Measurements from ENCODE around the gene ADAM22. TPM values are rescaled to one million over a fixed set of nuclear protein-coding genes. Genes with fewer than 3 reads are reported as not detected.
A peak's percentile ranks its signal among the peaks of the same experiment; 100 is the strongest.
"Not testable (repeated sequence)": the region's sequence is repeated elsewhere in the genome, so short reads cannot be mapped to it uniquely, and the experiment has no call there.

ADAM22 gene
- total RNA-seq, 1 experiment from 2014 or later: 10.1 TPM

- Mint-ChIP-seq H3K36me3 (ENCODE audit: insufficient read depth, unreplicated experiment) (no peaks in the 10 kb centered on the region), H3K27ac (ENCODE audit: unreplicated experiment) (no peak overlapping the region), H3K4me1 (ENCODE audit: low read depth, unreplicated experiment) (no peaks in the 10 kb centered on the region), H3K4me3 (ENCODE audit: unreplicated experiment) (no peak overlapping the region), H3K9me3 (ENCODE audit: unreplicated experiment) (no peaks in the 10 kb centered on the region), H3K27me3 (ENCODE audit: insufficient read depth, unreplicated experiment) (no peaks in the 10 kb centered on the region)
- no peaks in the 10 kb centered on the region for H3K36me3 ChIP-seq (ENCODE audit: control insufficient read depth, insufficient read depth, low read length)
- no peak overlapping the region for H3K4me3 ChIP-seq (ENCODE audit: low read depth, low read length)
- DNase-seq: no peak
- POLR2A ChIA-PET: no interaction called here
- intact Hi-C loops (cut with micrococcal nuclease; ENCODE audit: unreplicated experiment): no loop called here
- no peaks in the 10 kb centered on the region for H3K27me3 ChIP-seq (replicated peaks; ENCODE audit: control insufficient read depth, insufficient read depth, low read length)
- no TSS peak for BruUV-seq (replicated peaks)
- H3K9me3 ChIP-seq: no peaks in the 10 kb centered on the region
- CTCF ChIA-PET: no interaction called here
- no peak for TF ChIP-seq CTCF (IDR thresholded peaks at IDR 0.05; ENCODE audit: insufficient read depth in 1 of 2, low read depth in 1 of 2, low read length in 1 of 2, severe bottlenecking in 1 of 2, unreplicated experiment in 1 of 2)
- H3K4me1 ChIP-seq: no peaks in the 10 kb centered on the region
These were observed 13.5 kb upstream of the ADAM22 start for GRCh38 chr7:87920578-87920977.

GRCh38 chr7:87922759-87923395 lies 11.2 kb upstream of the ADAM22 start:
- POLR2A ChIA-PET; BruUV-seq (replicated peaks): not testable (repeated sequence)

GRCh38 chr7:87926581-87927461 lies 7.2 kb upstream of the ADAM22 start:
- Mint-ChIP-seq H3K4me3 (ENCODE audit: unreplicated experiment) (no peak overlapping the region), H3K27ac (ENCODE audit: unreplicated experiment) (peak overlapping the region; percentile 27), H3K4me1 (ENCODE audit: low read depth, unreplicated experiment) (no peaks in the 10 kb centered on the region), H3K27me3 (ENCODE audit: insufficient read depth, unreplicated experiment) (peaks cover 8% of the 10 kb centered on the region), H3K9me3 (ENCODE audit: unreplicated experiment) (no peaks in the 10 kb centered on the region), H3K36me3 (ENCODE audit: insufficient read depth, unreplicated experiment) (no peaks in the 10 kb centered on the region)
- POLR2A ChIA-PET: no interaction called here
- Histone ChIP-seq H3K4me3 (ENCODE audit: low read depth, low read length) (no peak overlapping the region), H3K4me1 (peaks cover 8% of the 10 kb centered on the region), H3K27me3 (replicated peaks; ENCODE audit: control insufficient read depth, insufficient read depth, low read length) (no peaks in the 10 kb centered on the region), H3K9me3 (no peaks in the 10 kb centered on the region), H3K36me3 (ENCODE audit: control insufficient read depth, insufficient read depth, low read length) (no peaks in the 10 kb centered on the region)
- DNase-seq: peak; percentile 47 to 71
- CTCF ChIA-PET: no interaction called here
- peak; percentile 28 to 34 for TF ChIP-seq CTCF (IDR thresholded peaks at IDR 0.05; ENCODE audit: insufficient read depth in 1 of 2, low read depth in 1 of 2, low read length in 1 of 2, severe bottlenecking in 1 of 2, unreplicated experiment in 1 of 2)
- TSS peak; percentile 32 for BruUV-seq (replicated peaks)
- intact Hi-C loops (cut with micrococcal nuclease; ENCODE audit: unreplicated experiment): loop anchor here (1.0 kb wide), 1 partner anchor 129 kb away; no protein-coding TSS in a partner anchor

More at GRCh38 chr7:87922759-87923395, 11.2 kb upstream of the ADAM22 start:
- H3K36me3 ChIP-seq (ENCODE audit: control insufficient read depth, insufficient read depth, low read length); H3K9me3 ChIP-seq; H3K27me3 ChIP-seq (replicated peaks; ENCODE audit: control insufficient read depth, insufficient read depth, low read length); H3K36me3 Mint-ChIP-seq (ENCODE audit: insufficient read depth, unreplicated experiment); H3K4me3 Mint-ChIP-seq (ENCODE audit: unreplicated experiment); H3K4me1 Mint-ChIP-seq (ENCODE audit: low read depth, unreplicated experiment); DNase-seq; H3K27me3 Mint-ChIP-seq (ENCODE audit: insufficient read depth, unreplicated experiment); H3K9me3 Mint-ChIP-seq (ENCODE audit: unreplicated experiment); H3K4me3 ChIP-seq (ENCODE audit: low read depth, low read length); H3K4me1 ChIP-seq; H3K27ac Mint-ChIP-seq (ENCODE audit: unreplicated experiment); CTCF ChIA-PET; intact Hi-C loops (cut with micrococcal nuclease; ENCODE audit: unreplicated experiment): not testable (repeated sequence)

All from Caco-2 (cell line).